ENCODE measurements around the gene KMO.
A peak's percentile ranks its signal among the peaks of the same experiment; 100 is the strongest.

The KMO gene

DNA sequence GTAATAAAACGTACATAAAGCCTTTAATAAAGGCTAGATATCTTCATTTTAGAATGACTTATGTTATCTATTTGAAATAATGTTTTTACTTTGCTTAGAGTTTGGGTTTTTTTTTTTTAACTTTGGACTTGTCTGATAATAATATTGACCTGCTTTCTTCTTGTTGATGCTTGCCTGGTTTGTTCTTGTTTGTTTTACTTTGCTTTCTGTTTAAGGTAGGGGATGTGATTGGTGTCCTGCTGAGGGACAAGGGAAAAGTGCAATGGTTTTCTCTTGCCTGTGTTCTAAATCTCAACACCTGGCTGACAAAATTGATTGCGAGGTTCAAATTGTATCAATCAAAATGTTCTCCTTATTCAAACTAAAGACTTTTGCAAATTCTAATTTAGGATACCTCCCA is 10.5 kb upstream of the KMO start:
- no peak overlapping the region for H3K4me3 ChIP-seq (ENCODE audit: low read depth, low read length)
- TF ChIP-seq, protein P1, sequence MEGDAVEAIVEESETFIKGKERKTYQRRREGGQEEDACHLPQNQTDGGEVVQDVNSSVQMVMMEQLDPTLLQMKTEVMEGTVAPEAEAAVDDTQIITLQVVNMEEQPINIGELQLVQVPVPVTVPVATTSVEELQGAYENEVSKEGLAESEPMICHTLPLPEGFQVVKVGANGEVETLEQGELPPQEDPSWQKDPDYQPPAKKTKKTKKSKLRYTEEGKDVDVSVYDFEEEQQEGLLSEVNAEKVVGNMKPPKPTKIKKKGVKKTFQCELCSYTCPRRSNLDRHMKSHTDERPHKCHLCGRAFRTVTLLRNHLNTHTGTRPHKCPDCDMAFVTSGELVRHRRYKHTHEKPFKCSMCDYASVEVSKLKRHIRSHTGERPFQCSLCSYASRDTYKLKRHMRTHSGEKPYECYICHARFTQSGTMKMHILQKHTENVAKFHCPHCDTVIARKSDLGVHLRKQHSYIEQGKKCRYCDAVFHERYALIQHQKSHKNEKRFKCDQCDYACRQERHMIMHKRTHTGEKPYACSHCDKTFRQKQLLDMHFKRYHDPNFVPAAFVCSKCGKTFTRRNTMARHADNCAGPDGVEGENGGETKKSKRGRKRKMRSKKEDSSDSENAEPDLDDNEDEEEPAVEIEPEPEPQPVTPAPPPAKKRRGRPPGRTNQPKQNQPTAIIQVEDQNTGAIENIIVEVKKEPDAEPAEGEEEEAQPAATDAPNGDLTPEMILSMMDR (IDR thresholded peaks at IDR 0.05; ENCODE audit: insufficient read depth, low read depth, low read length, missing control alignments), result no peak
- DNase-seq (ENCODE audit: low read depth), result no peak

- no peak for DNase-seq (ENCODE audit: low read depth)
- TF ChIP-seq, protein P1 (IDR thresholded peaks at IDR 0.05; ENCODE audit: insufficient read depth, low read depth, low read length, missing control alignments), result no peak
- no peak overlapping the region for H3K4me3 ChIP-seq (ENCODE audit: low read depth, low read length)
Observed at GRCh38 chr1:241525026-241525425, 7.2 kb upstream of the KMO start.

GRCh38 chr1:241527146-241527545 is 5.0 kb upstream of the KMO start:
- no peak overlapping the region for H3K4me3 ChIP-seq (ENCODE audit: low read depth, low read length)
- TF ChIP-seq, protein P1 (IDR thresholded peaks at IDR 0.05; ENCODE audit: insufficient read depth, low read depth, low read length, missing control alignments), result no peak

GRCh38 chr1:241531195-241532161 is 700 bp upstream of the KMO start:
- peak; percentile 76 for DNase-seq (ENCODE audit: low read depth)
- peak overlapping the region; percentile 68 for H3K4me3 ChIP-seq (ENCODE audit: low read depth, low read length)
- TF ChIP-seq, protein P1 (IDR thresholded peaks at IDR 0.05; ENCODE audit: insufficient read depth, low read depth, low read length, missing control alignments), result peak; percentile 36

More at GRCh38 chr1:241527146-241527545, 5.0 kb upstream of the KMO start:
- DNase-seq (ENCODE audit: low read depth), result no peak

GRCh38 chr1:241532864-241533263 is 686 bp downstream of the KMO start:
- TF ChIP-seq, protein P1 (IDR thresholded peaks at IDR 0.05; ENCODE audit: insufficient read depth, low read depth, low read length, missing control alignments), result no peak
- peak; percentile 82 for DNase-seq (ENCODE audit: low read depth)
- peak overlapping the region; percentile 68 for H3K4me3 ChIP-seq (ENCODE audit: low read depth, low read length)

- DNase-seq (ENCODE audit: low read depth), result peak; percentile 52
- peak overlapping the region; percentile 68 for H3K4me3 ChIP-seq (ENCODE audit: low read depth, low read length)
Observed at GRCh38 chr1:241533326-241534115, 1.3 kb downstream of the KMO start.

More at GRCh38 chr1:241533326-241534115, 1.3 kb downstream of the KMO start:
- TF ChIP-seq, protein P1 (IDR thresholded peaks at IDR 0.05; ENCODE audit: insufficient read depth, low read depth, low read length, missing control alignments), result no peak

Measured in GM12865 (cell line).